Measurements from ENCODE around the gene VPS13D.

- no peak for TF ChIP-seq POLR2A (IDR thresholded peaks at IDR 0.05)
- TF ChIP-seq CTCF (IDR thresholded peaks at IDR 0.05), result no peak
These were observed 181.3 kb downstream of the VPS13D start for GRCh38 chr1:12411098-12411497.

Data from right lobe of liver (tissue), 4 donors.